HepG2 (cell line): ENCODE data around the gene CDK15. TPM values are rescaled to one million over a fixed set of nuclear protein-coding genes. Genes with fewer than 3 reads are reported as not detected.

ENCODE experiments used
- ATAC-seq: fragments of 200-7000 bp; cut with Tn5 transposase; 3 replicates; pipeline ENCODE4 v1.9.1; 2020; ENCODE audit warnings: mild to moderate bottlenecking, moderate library complexity
- BruUV-seq: library from RNA; stranded (reverse); fragments of 400-500 nt; replicated peaks from 2 replicates; lab custom pipeline; 2021; lab: Mats Ljungman, UMichigan
- CTCF ChIA-PET: fragments of 300-600 bp; formaldehyde crosslinking; extraction: SDS; loops from one replicate; lab custom pipeline; 2021; ENCODE audit warnings: low total read pairs, inconsistent platforms, low intra/inter-chr PET ratio; lab: Yijun Ruan, JAX
- POLR2A ChIA-PET: fragments of 350-600 bp; sonication (Branson Sonifier 250); formaldehyde crosslinking; loops from one replicate; lab custom pipeline; 2020; ENCODE audit warnings: antibody characterized with exemption, inconsistent platforms; lab: Yijun Ruan, JAX
- DNase-seq: peaks from one replicate; pipeline ENCODE4 v3.0.0-alpha.2; 2015; ENCODE audit warnings: low spot score
- FAIRE-seq: peaks from 3 replicates; lab custom pipeline; 2011; peaks lifted over from hg19 to GRCh38; lab: Jason Lieb, UNC
- H2AFZ ChIP-seq: one replicate; pipeline ENCODE4 v1.6.1; 2011; ENCODE audit warnings: low read length, inconsistent platforms
- H3K27ac ChIP-seq: fragments of 300-600 bp; 3 replicates; pipeline ENCODE4 v1.8.0; 2011; ENCODE audit warnings: mixed run types, mild to moderate bottlenecking, mixed read lengths, low read length, inconsistent platforms; ENCODE audit not compliant: insufficient read depth; ENCODE audit errors: extremely low read length
- H3K27me3 ChIP-seq, 2 experiments: fragments of 200-600 bp in 1 of 2; 2 replicates in 1 of 2; 3 replicates in 1 of 2; pipeline versions ENCODE4 v1.6.0 to v1.8.0; 2011; ENCODE audit warnings: low read length in 2 of 2, mild to moderate bottlenecking in 2 of 2, moderate library complexity in 2 of 2, inconsistent platforms in 1 of 2; ENCODE audit not compliant: insufficient read depth in 2 of 2, control insufficient read depth in 1 of 2
- H3K36me3 ChIP-seq, 2 experiments: fragments of 200-600 bp in 1 of 2; replicated peaks in 1 of 2; 2 replicates in 1 of 2; 3 replicates in 1 of 2; pipeline versions ENCODE4 v1.5.1 to v1.8.0; 2011; ENCODE audit warnings: low read length in 2 of 2, inconsistent platforms in 1 of 2; ENCODE audit not compliant: insufficient read depth in 2 of 2, control insufficient read depth in 1 of 2
- H3K4me1 ChIP-seq: 2 replicates; pipeline ENCODE4 v1.5.1; 2012; ENCODE audit warnings: low read length, inconsistent platforms; ENCODE audit not compliant: insufficient read depth
- H3K4me2 ChIP-seq: 2 replicates; pipeline ENCODE4 v1.6.0; 2011; ENCODE audit warnings: low read depth, low read length, inconsistent platforms
- H3K4me3 ChIP-seq, 3 experiments: fragments of 200-600 bp in 1 of 3; sonication (generic), shearing (Covaris generic) in 1 of 3; replicated peaks in 1 of 3; 2 replicates each; pipeline ENCODE4 v1.5.1; 2011 to 2016; ENCODE audit warnings: low read length in 3 of 3, inconsistent platforms in 2 of 3, low read depth in 2 of 3, mild to moderate bottlenecking in 2 of 3, control low read depth in 1 of 3, mixed read lengths in 1 of 3; ENCODE audit not compliant: insufficient read depth in 1 of 3
- H3K79me2 ChIP-seq: one replicate; pipeline ENCODE4 v1.6.1; 2011; ENCODE audit warnings: low read length, inconsistent platforms; ENCODE audit not compliant: insufficient read depth
- H3K9ac ChIP-seq: 2 replicates; pipeline ENCODE4 v1.6.0; 2011; ENCODE audit warnings: mild to moderate bottlenecking, low read depth, low read length, inconsistent platforms; ENCODE audit not compliant: insufficient read depth
- H3K9me3 ChIP-seq: 2 replicates; pipeline ENCODE4 v1.5.1; 2012; ENCODE audit warnings: mild to moderate bottlenecking, low read length
- H4K20me1 ChIP-seq: 2 replicates; pipeline ENCODE4 v1.6.0; 2011; ENCODE audit warnings: inconsistent platforms, mild to moderate bottlenecking, low read length, moderate library complexity; ENCODE audit not compliant: insufficient read depth
- GTF2F1 ChIP-seq: fragments of 150-350 bp; IDR thresholded peaks from 2 replicates; pipeline ENCODE4 v1.6.1; 2014; ENCODE audit warnings: low read length
- SIN3B ChIP-seq: fragments of 150-350 bp; IDR thresholded peaks from 2 replicates; pipeline ENCODE4 v1.6.1; 2014; ENCODE audit warnings: low read length
- TARDBP ChIP-seq: sonication (generic); formaldehyde crosslinking; IDR thresholded peaks from 2 replicates; pipeline ENCODE4 v1.8.0; 2022; ENCODE audit warnings: mild to moderate bottlenecking, missing genetic modification reagents
- TEF ChIP-seq: sonication (generic); formaldehyde crosslinking; IDR thresholded peaks from 2 replicates; pipeline ENCODE4 v1.5.0; 2020; ENCODE audit warnings: missing genetic modification reagents
- ZFP41 ChIP-seq: sonication (generic); formaldehyde crosslinking; IDR thresholded peaks from 2 replicates; pipeline ENCODE4 v1.4.0; 2020; ENCODE audit warnings: mild to moderate bottlenecking, missing genetic modification reagents, borderline replicate concordance
- ZNF251 ChIP-seq: sonication (generic); formaldehyde crosslinking; IDR thresholded peaks from 2 replicates; pipeline ENCODE4 v1.9.0; 2021; ENCODE audit warnings: mild to moderate bottlenecking, missing genetic modification reagents
- ZNF407 ChIP-seq: sonication (generic); formaldehyde crosslinking; IDR thresholded peaks from one replicate; pipeline ENCODE4 v1.5.1; 2020; ENCODE audit warnings: mild to moderate bottlenecking, missing genetic modification reagents; ENCODE audit errors: not compliant biosample characterization
- ZNF598 ChIP-seq: sonication (generic); formaldehyde crosslinking; IDR thresholded peaks from 2 replicates; pipeline ENCODE4 v1.5.1; 2020; ENCODE audit warnings: mild to moderate bottlenecking, missing genetic modification reagents, borderline replicate concordance
- ZSCAN25 ChIP-seq: sonication (generic); formaldehyde crosslinking; IDR thresholded peaks from 2 replicates; pipeline ENCODE4 v1.8.0; 2022; ENCODE audit warnings: mild to moderate bottlenecking, missing genetic modification reagents
- WGBS: methylation state at CpG from one replicate; pipeline ENCODE4 v1.1.6; 2017; ENCODE audit warnings: low lambda C conversion rate; 5-methylcytosine and 5-hydroxymethylcytosine counted together
- in situ Hi-C: cut with HindIII; loops from 2 replicates; pipeline ENCODE4 v1.10.0; 2017; ENCODE audit warnings: low pct_unique_long_range_greater_than_20kb; ENCODE audit not compliant: extremely low pct_ligation_motif_present
- intact Hi-C: fragments of 100-400 bp; cut with micrococcal nuclease; formaldehyde crosslinking; loops from one replicate; pipeline ENCODE4 v1.10.0; 2022; ENCODE audit not compliant: unreplicated experiment
- polyA plus RNA-seq, 8 experiments: library from polyadenylated mRNA; depleted of rRNA in 3 of 8; stranded (reverse) in 7 of 8; unstranded in 1 of 8; fragments of >200 nt; fragmentation: Illumina TruSeq in 4 of 8; extraction: Trizol in 4 of 8; gene quantifications; 2 replicates each; pipeline versions ENCODE4 v1.2.1 to v1.2.3, GENCODE V29; 2011 to 2016; ENCODE audit warnings: low read depth in 4 of 8, missing spikeins in 1 of 8, mixed read lengths in 1 of 8; ENCODE audit not compliant: insufficient read depth in 1 of 8
- total RNA-seq, 5 experiments: library from RNA; depleted of rRNA; stranded (reverse); fragments of >200 nt; fragmentation: Illumina TruSeq; extraction: Trizol; gene quantifications; 2 replicates each; pipeline ENCODE4 v1.2.3, GENCODE V29; 2016; ENCODE audit warnings: low read depth in 1 of 5

Gene CDK15
- total and polyA plus RNA-seq, 2 of the 13 experiments (the other 11 are each of a cell fraction or from before 2014, with no cell fraction given), result not detected

GRCh38 chr2:201938781-201939180 is 132.4 kb downstream of the CDK15 start (continued):
- TF ChIP-seq TEF (CRISPR knock-in tag) (no peak), ZFP41 (CRISPR knock-in tag) (no peak)

GRCh38 chr2:201939453-201939941 is 133.2 kb downstream of the CDK15 start:
- FAIRE-seq (no peak), DNase-seq (no peak), ATAC-seq (no peak)
- H3K27me3 ChIP-seq, result peaks cover 0 to 6% of the 10 kb centered on the region in 2 experiments; a peak in 1 of 5 replicates
- H3K36me3 ChIP-seq, result no peaks in the 10 kb centered on the region
- H3K4me2 ChIP-seq, result no peak overlapping the region
- no peaks in the 10 kb centered on the region for H3K79me2 ChIP-seq
- BruUV-seq, result no TSS peak
- peaks cover 15% of the 10 kb centered on the region for H3K4me1 ChIP-seq
- peaks cover 8% of the 10 kb centered on the region; the same call in 1 of the 2 replicates for H3K9me3 ChIP-seq
- ChIA-PET CTCF (no interaction called here), POLR2A (no interaction called here)
- no peak overlapping the region for H2AFZ ChIP-seq
- WGBS, result 61% methylated on average over 9 of the region's 9 CpGs
- H3K9ac ChIP-seq, result no peak overlapping the region
- H3K27ac ChIP-seq, result no peak overlapping the region
- TF ChIP-seq GTF2F1 (no peak), TARDBP (CRISPR knock-in tag) (no peak), ZNF407 (no peak), SIN3B (no peak), ZNF598 (CRISPR knock-in tag) (no peak), ZNF251 (CRISPR knock-in tag) (no peak), ZSCAN25 (CRISPR knock-in tag) (no peak)
- H3K4me3 ChIP-seq, result no peak overlapping the region
- in situ Hi-C loops (no loop called here), intact Hi-C loops (no loop called here)
- H4K20me1 ChIP-seq, result no peaks in the 10 kb centered on the region
